ENCODE results near the gene SPATA4.
A peak's percentile ranks its signal among the peaks of the same experiment; 100 is the strongest.
"Not testable (repeated sequence)": the region's sequence is repeated elsewhere in the genome, so short reads cannot be mapped to it uniquely, and the experiment has no call there.

Gene SPATA4

GRCh38 chr4:176195184-176195978 lies at the start of gene SPATA4:
SPATA4 (minus strand) TSS chr4:176195585; CDS start chr4:176195562, 23 bp downstream.
- DNase-seq (ENCODE audit: low read depth, low spot score), result peak; percentile 66

GRCh38 chr4:176242764-176243347 lies 47.5 kb upstream of the SPATA4 start:
- no peak for DNase-seq (ENCODE audit: low read depth, low spot score)

- no peak for DNase-seq (ENCODE audit: low read depth, low spot score)
Measured at GRCh38 chr4:176241703-176242102, 46.3 kb upstream of the SPATA4 start.

DNA sequence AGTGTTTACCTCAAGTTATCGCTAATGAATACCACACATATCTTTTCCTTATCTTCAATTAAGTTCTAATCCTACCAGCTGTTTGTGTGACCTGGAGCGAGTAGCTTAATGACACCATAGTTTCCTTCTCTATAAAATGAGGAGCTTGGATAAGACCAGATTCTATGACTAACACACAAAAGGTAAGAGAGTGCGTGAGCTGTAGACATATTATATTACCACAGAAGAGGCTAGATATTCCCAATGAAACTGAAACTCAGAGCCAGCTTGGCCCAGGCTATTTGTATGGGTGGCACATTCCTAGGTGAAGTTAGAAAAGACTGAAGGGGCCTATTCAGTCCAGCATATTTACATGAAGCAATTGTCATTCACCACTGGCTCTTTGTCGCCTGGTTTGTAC lies 43.4 kb upstream of the SPATA4 start:
- DNase-seq (ENCODE audit: low read depth, low spot score), result no peak

DNA sequence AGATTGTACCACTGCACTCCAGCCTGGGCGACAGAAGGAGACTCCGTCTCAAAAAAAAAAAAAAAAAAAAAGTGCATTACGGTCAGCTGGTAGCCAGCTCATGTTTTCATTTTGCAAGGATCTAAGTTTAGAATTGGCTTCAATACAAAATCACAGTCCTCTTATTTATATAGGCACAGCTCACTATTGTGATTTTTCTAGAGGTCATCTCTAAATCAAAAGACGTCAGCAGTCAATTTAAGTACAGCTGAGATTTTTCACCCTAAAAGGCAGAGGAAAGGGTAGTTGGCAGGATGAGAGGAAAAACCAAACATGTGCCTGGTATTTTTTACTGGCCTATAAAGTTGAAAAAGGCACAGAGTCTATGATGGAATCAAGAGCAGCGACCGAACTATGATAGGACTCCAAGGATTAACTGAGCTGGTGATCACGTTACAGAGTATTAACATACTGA lies 42.8 kb upstream of the SPATA4 start:
- DNase-seq (ENCODE audit: low read depth, low spot score), result peak; percentile 76

GRCh38 chr4:176236946-176237345 lies 41.6 kb upstream of the SPATA4 start:
- no peak for DNase-seq (ENCODE audit: low read depth, low spot score)

DNA sequence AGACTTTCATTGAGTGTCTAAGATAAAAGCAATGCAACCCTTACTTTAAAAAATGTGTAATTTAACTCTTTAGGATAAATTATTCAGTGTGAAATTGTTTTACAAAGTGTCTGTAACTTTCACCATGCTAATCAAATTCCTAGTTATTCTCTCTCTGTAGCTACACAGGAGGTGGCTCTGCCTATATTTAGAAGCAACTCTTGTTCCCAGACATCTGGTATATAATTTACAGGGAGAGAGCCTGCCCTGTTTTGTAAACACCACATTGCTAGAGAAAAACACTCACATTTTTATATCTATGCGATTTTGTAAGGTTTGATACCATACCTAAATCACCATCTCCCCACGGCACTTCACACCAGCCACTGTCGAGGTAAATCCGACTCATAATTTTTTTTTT lies 35.5 kb upstream of the SPATA4 start:
- DNase-seq (ENCODE audit: low read depth, low spot score), result no peak

DNA sequence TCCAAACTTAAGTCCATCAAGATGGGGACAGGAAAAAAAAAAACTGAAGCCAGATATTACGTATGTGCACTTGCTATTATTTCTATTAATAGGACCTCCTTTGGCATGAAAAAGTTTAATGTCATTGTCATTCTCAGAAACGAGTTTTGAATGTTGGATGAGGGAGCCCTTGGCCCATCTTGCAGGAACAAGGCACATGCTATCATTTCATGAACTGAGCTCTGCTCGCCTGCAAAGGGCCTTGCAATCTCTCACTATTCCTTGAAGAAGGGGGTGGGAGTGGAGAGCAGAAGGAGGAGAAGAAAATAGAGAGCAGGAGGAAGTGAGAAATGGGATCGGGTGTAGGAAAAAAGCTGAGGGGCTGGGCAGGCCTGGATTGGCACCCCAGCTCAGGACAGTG lies 34.3 kb upstream of the SPATA4 start:
- no peak for DNase-seq (ENCODE audit: low read depth, low spot score)

GRCh38 chr4:176226736-176227135 lies 31.4 kb upstream of the SPATA4 start:
- DNase-seq (ENCODE audit: low read depth, low spot score), result no peak

DNA sequence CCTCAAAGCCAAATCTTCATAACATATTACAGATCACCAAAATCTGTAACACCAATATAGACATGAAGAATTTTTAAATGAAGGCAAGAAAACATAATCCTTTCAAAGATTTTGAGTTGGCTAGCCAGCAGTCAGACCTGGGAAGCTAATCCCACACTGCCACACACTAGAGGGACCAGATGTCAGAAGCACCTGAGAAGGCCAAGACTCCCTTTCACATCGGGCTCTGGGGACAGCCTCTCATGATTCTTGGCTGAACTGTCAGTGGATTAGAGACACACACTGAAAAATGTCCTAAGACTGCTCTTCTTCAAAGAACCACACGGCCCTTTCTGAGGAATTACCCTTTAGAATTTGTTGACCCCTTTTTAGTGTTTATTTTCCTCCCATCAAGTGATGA lies 28.2 kb upstream of the SPATA4 start:
- DNase-seq (ENCODE audit: low read depth, low spot score), result no peak

GRCh38 chr4:176222149-176222548 lies 26.8 kb upstream of the SPATA4 start:
- no peak for DNase-seq (ENCODE audit: low read depth, low spot score)

GRCh38 chr4:176217510-176217909 lies 22.1 kb upstream of the SPATA4 start:
- no peak for DNase-seq (ENCODE audit: low read depth, low spot score)

DNA sequence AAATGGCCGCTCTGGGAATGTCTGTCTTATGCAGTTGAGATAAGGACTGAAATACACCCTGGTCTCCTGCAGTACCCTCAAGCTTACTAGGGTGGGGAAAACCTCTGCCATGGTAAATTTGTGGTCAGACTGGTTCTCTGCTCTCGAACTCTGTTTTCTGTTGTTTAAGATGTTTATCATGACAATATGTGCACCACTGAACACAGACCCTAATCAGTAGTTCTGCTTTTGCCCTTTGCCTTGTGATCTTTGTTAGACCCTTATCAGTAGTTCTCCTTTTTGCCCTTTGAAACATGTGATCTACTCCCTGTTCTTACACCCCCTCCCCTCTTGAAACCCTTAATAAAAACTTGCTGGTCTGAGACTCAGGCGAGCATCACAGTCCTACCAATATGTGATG lies 17.0 kb upstream of the SPATA4 start:
- not testable (repeated sequence) for DNase-seq (ENCODE audit: low read depth, low spot score)

DNA sequence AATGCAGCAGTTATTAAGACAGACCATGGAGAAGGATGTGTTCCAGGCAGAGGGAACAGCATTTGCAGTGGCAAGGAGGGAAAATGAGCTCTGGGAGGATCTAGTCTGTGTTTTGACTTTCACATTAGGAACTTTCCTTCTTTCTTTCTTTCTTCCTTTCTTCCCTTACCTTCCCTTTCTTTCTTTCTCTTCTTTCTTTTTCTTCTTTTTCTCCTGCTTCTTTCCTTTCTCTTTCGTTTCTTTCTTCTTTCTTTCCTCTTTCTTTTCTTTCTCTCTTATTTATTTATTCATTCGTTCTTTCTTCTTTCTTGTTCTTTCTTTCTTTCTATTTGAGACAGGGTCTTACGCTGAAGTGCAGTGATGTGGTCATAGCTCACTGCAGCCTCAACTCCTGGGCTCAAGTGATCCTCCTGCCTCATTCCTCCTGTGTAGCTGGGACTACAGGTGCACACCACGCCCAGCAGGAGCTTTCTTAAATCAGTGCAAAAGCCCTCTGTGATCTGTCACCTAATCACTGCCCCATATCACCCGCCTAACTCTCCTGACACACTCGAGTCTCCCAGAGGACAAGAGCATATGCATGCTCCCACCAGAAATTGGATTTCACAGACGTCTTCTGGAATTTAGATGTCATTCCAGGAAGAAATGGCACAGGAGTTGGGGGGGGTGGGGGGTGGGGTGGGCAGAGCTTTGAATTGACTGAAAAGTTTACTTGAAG lies 15.4 kb upstream of the SPATA4 start:
- no peak for DNase-seq (ENCODE audit: low read depth, low spot score)

GRCh38 chr4:176210101-176210500 lies 14.7 kb upstream of the SPATA4 start:
- no peak for DNase-seq (ENCODE audit: low read depth, low spot score)

- no peak for DNase-seq (ENCODE audit: low read depth, low spot score)
Measured at GRCh38 chr4:176209535-176209934, 14.2 kb upstream of the SPATA4 start.

GRCh38 chr4:176207839-176208238 lies 12.5 kb upstream of the SPATA4 start:
- DNase-seq (ENCODE audit: low read depth, low spot score), result no peak

DNA sequence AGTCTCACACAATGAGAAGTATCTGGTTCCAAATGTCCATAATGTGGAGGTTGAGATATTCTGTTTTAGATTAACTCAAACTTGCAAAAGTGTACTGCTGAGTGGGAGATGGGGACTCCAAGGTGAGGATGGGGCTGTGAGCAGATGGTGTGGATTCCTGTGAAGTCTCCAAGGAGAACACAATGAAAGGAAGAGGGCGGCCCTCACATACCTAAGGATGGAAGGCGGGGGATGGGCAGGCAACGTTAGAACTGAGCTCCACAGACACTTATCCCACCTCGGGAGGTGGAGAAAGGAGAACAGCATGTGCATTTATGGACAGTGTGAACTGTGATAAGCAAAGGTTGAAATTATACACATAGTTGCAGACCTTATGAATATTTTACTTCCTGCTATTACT lies 9.9 kb upstream of the SPATA4 start:
- no peak for DNase-seq (ENCODE audit: low read depth, low spot score)

DNA sequence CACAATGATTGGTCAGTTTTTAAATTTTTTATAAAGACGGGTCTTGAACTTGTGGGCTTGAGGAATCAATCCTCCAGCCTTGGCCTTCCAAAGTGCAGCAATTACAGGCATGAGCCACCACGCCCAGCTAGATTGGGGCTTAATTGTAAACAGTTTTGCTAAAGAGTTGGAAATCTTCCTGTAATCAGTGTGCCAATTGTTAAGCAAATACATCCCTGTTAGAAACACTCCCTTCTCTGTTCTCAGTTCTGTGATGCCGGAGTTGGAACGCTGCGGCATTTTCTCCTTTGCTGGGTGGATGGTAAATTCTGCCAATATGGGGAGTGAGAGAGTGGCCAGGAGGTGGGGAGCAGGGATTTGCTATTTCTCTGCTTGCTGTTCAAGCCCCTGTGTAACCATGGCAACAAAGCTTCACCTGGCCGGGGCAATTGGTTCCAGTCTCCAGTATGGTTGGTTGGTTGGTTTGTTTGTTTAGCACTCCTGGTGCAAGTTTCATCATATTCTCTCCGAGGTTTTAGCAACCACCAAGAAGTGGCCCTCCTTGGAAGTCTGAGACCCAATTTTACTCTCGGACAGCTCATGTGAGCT lies 3.0 kb upstream of the SPATA4 start:
- DNase-seq (ENCODE audit: low read depth, low spot score), result no peak

DNA sequence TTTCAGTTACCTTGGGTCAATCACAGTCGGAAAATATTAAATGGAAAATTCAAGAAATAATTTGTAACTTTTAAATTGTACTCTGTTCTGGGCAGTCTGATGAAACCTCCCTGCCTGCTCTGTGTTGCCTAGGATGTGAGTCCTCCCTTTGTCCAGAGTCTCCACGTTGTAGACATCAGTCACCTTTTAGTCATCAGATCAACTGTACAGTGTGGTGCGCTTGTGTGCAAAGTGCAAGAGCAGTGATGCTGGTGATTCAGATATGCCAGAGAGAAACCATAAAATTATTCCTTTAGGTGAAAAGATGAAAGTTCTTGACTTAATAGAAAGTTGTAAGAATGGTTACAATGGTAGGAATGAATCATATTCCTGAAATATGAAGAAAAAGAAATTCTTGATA lies 1.4 kb downstream of the SPATA4 start:
- no peak for DNase-seq (ENCODE audit: low read depth, low spot score)

DNA sequence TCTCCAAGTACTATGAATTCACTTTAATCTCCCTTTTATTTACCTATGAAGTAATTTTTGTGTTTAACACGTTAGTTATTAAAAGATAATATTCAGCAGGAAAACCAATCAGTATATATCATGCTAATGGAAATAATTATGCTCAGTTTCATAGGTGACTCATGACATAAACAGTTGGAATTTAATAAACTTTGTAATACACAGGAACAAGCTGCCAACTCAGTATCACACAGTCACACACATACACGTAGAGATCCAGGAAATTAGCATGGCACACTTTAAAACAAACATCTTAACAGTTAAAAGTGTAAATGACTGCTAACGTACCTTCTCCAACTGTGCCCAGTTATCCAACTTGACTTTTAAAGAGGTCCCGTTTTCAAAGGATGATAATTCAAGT lies 2.3 kb downstream of the SPATA4 start:
- DNase-seq (ENCODE audit: low read depth, low spot score), result no peak

DNA sequence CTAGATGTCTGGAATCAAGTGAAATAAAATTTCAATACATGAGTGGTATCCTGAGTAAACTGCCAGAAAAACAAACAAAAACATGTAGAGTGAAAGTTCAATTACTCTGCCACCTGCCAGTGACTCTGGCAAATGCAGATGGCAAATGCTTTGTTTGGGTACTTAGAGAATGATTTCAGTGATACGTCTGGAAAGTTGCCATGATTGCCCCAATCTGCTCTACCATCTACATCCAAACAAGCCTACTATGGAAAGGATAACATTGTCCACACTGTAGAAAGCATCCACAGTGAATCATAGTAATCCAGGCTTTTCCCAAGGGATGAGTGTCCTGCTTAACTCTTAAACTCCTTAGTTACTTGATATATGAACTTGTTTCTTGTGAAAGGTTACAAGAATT lies 3.4 kb downstream of the SPATA4 start:
- no peak for DNase-seq (ENCODE audit: low read depth, low spot score)

Data from brain pericyte (primary cell).